Gastroesophageal sphincter (tissue), 3 donors: ENCODE results near the gene BAK1.

Source experiments
- CTCF ChIP-seq, 4 experiments: fragments of 200-600 bp in 2 of 4; fragments of 450-650 bp in 2 of 4; sonication (generic) in 1 of 4; IDR thresholded peaks; one replicate each; pipeline ENCODE4 v1.5.1; 2017 to 2019; ENCODE audit warnings: antibody characterized with exemption in 4 of 4, mild to moderate bottlenecking in 2 of 4, moderate library complexity in 2 of 4
- POLR2A ChIP-seq, 2 donors: fragments of 450-650 bp; IDR thresholded peaks; one replicate each; pipeline ENCODE4 v1.6.1; 2017; ENCODE audit warnings: antibody characterized with exemption in 2 of 2, mild to moderate bottlenecking in 2 of 2, moderate library complexity in 1 of 2

GRCh38 chr6:33607784-33608161, 27.7 kb upstream of the BAK1 start:
- TF ChIP-seq POLR2A (IDR thresholded peaks at IDR 0.05) (no peak), CTCF (IDR thresholded peaks at IDR 0.05) (no peak)
